Testis (tissue), 3 donors: ENCODE results near the gene ANXA4. TPM values are rescaled to one million over a fixed set of nuclear protein-coding genes. Genes with fewer than 3 reads are reported as not detected.

Source experiments
- DNase-seq: peaks from one replicate; pipeline ENCODE4 v3.0.0-alpha.2; 2019
- H3K27ac ChIP-seq, 2 donors: fragments of 200-600 bp; sonication (generic); one replicate each; pipeline ENCODE4 v1.5.1; 2019
- H3K27me3 ChIP-seq: fragments of 200-600 bp; sonication (generic); one replicate; pipeline ENCODE4 v1.5.1; 2019
- H3K36me3 ChIP-seq: fragments of 200-600 bp; sonication (generic); one replicate; pipeline ENCODE4 v1.5.1; 2017; ENCODE audit warnings: low read depth; ENCODE audit errors: missing control alignments
- H3K4me1 ChIP-seq: fragments of 200-600 bp; sonication (generic); one replicate; pipeline ENCODE4 v1.5.1; 2019
- H3K4me3 ChIP-seq, 2 donors: fragments of 200-600 bp; sonication (generic); one replicate each; pipeline ENCODE4 v1.5.1; 2017 to 2019
- H3K9me3 ChIP-seq: fragments of 200-600 bp; sonication (generic); one replicate; pipeline ENCODE4 v1.5.1; 2017
- CTCF ChIP-seq, 3 experiments: fragments of 450-650 bp in 2 of 3; fragments of 200-600 bp in 1 of 3; sonication (generic) in 1 of 3; IDR thresholded peaks; one replicate each; pipeline ENCODE4 v1.5.1; 2016 to 2019; ENCODE audit warnings: antibody characterized with exemption in 3 of 3, mild to moderate bottlenecking in 2 of 3, moderate library complexity in 1 of 3
- POLR2A ChIP-seq: fragments of 450-650 bp; IDR thresholded peaks from one replicate; pipeline ENCODE4 v1.6.1; 2017; ENCODE audit warnings: antibody characterized with exemption, mild to moderate bottlenecking, moderate library complexity
- WGBS, 2 donors: methylation state at CpG; one replicate each; pipeline ENCODE4 v1.1.5; 2018; 5-methylcytosine and 5-hydroxymethylcytosine counted together
- intact Hi-C: fragments of 100-400 bp; cut with DNase I; formaldehyde crosslinking; loops from one replicate; pipeline ENCODE4 v1.15.1; 2023; ENCODE audit warnings: low total_unique reads
- polyA plus RNA-seq: library from polyadenylated mRNA; stranded (reverse); fragments of 350-450 nt; fragmentation: Illumina TruSeq; extraction: RNeasy Lipid Tissue Mini Kit (QIAGEN cat#74804); gene quantifications from one replicate; pipeline ENCODE4 v1.2.3, GENCODE V29; 2014; ENCODE audit warnings: low read depth, low replicate concordance; ENCODE audit not compliant: insufficient read depth
- total RNA-seq, 2 donors: library from RNA; depleted of rRNA; stranded (reverse); fragments of >200 nt; gene quantifications; one replicate each; pipeline ENCODE4 v1.2.3, GENCODE V29; 2016

Gene ANXA4
- total and polyA plus RNA-seq, 3 donors from 2014 or later, result 27.1 to 71.2 (median 30.2) TPM

- H3K36me3 ChIP-seq, result no peaks in the 10 kb centered on the region
- TF ChIP-seq POLR2A (no peak), CTCF (IDR thresholded peaks at IDR 0.05) (no peak)
- H3K4me1 ChIP-seq, result no peaks in the 10 kb centered on the region
- 48% methylated on average over 5 of the region's 5 CpGs for WGBS, 2 donors
- no peaks in the 10 kb centered on the region for H3K9me3 ChIP-seq
- no peaks in the 10 kb centered on the region for H3K27me3 ChIP-seq
- no peak for DNase-seq
- H3K27ac ChIP-seq, result no peak overlapping the region
- no peak overlapping the region for H3K4me3 ChIP-seq
- intact Hi-C loops, result no loop called here
These were observed 39.7 kb downstream of the ANXA4 start for GRCh38 chr2:69781321-69782248.

GRCh38 chr2:69784228-69784627 lies 42.3 kb downstream of the ANXA4 start:
- TF ChIP-seq POLR2A (no peak), CTCF (IDR thresholded peaks at IDR 0.05) (no peak)
- Histone ChIP-seq H3K9me3 (no peaks in the 10 kb centered on the region), H3K27me3 (no peaks in the 10 kb centered on the region), H3K4me1 (peaks cover 1% of the 10 kb centered on the region), H3K27ac (no peak overlapping the region), H3K36me3 (no peaks in the 10 kb centered on the region), H3K4me3 (no peak overlapping the region)
- 92 to 93% methylated on average over 5 of the region's 5 CpGs for WGBS, 2 donors
- intact Hi-C loops, result no loop called here
- no peak for DNase-seq

- Histone ChIP-seq H3K27ac (no peak overlapping the region), H3K4me1 (peaks cover 13% of the 10 kb centered on the region), H3K9me3 (no peaks in the 10 kb centered on the region), H3K36me3 (no peaks in the 10 kb centered on the region), H3K27me3 (no peaks in the 10 kb centered on the region), H3K4me3 (no peak overlapping the region)
- intact Hi-C loops, result no loop called here
- DNase-seq, result no peak
- no peak for TF ChIP-seq POLR2A
- no peak for TF ChIP-seq CTCF (IDR thresholded peaks at IDR 0.05)
- WGBS, 2 donors, result 84 to 96% methylated on average over 2 of the region's 2 CpGs
These were observed 43.4 kb downstream of the ANXA4 start for GRCh38 chr2:69785358-69785757.

GRCh38 chr2:69786052-69786560 lies 44.2 kb downstream of the ANXA4 start:
- H3K9me3 ChIP-seq, result no peaks in the 10 kb centered on the region
- H3K36me3 ChIP-seq, result no peaks in the 10 kb centered on the region
- no peaks in the 10 kb centered on the region for H3K27me3 ChIP-seq
- peaks cover 20% of the 10 kb centered on the region for H3K4me1 ChIP-seq
- 82 to 86% methylated on average over 4 of the region's 4 CpGs for WGBS, 2 donors
- intact Hi-C loops, result no loop called here
- no peak overlapping the region for H3K27ac ChIP-seq
- TF ChIP-seq POLR2A (no peak), CTCF (IDR thresholded peaks at IDR 0.05) (no peak)
- DNase-seq, result no peak
- H3K4me3 ChIP-seq, result no peak overlapping the region
